Activated CD8-positive, alpha-beta memory T cell treated with anti-CD3 and anti-CD28 coated beads, Interleukin-2, amount 50 U/mL, for 48 hours (primary cell): ENCODE results near the gene ZNF264.
"Not testable (repeated sequence)": the region's sequence is repeated elsewhere in the genome, so short reads cannot be mapped to it uniquely, and the experiment has no call there.

Source experiments
- DNase-seq: peaks from one replicate; pipeline ENCODE4 v3.0.0-alpha.2; 2020

Gene ZNF264

GRCh38 chr19:57245959-57246358 lies 54.7 kb downstream of the ZNF264 start:
- DNase-seq = no peak

DNA sequence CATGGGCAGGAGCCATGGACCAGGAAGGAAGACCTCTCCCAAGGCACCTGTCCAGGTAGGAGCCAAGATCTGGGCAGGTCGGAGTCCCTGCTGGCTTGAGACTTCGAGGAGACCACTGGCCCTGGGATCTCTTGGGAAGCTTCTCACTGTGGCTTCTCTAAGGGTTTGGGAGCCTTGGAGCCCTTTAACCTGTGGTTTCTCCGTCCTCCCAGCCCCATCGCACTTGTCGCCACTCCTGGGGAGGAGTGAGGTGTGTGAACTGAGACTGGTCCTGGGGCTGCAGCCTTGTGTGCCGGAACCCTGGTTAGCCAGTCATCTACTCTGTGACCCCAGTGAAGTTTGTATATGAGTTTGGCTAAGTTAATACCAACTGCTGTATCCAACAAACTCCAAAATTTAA lies 57.3 kb downstream of the ZNF264 start:
- DNase-seq = peak; percentile 10

- DNase-seq = no peak
Measured at GRCh38 chr19:57249329-57249728, 58.0 kb downstream of the ZNF264 start.

GRCh38 chr19:57253767-57254166 lies 62.5 kb downstream of the ZNF264 start:
- DNase-seq = not testable (repeated sequence)

- no peak for DNase-seq
Measured at GRCh38 chr19:57262044-57262443, 70.7 kb downstream of the ZNF264 start.

- DNase-seq = no peak
Measured at GRCh38 chr19:57263244-57263741, 72.0 kb downstream of the ZNF264 start.

- DNase-seq = no peak
Measured at GRCh38 chr19:57267291-57267690, 76.0 kb downstream of the ZNF264 start.

- no peak for DNase-seq
Measured at GRCh38 chr19:57269515-57270250, 78.4 kb downstream of the ZNF264 start.

DNA sequence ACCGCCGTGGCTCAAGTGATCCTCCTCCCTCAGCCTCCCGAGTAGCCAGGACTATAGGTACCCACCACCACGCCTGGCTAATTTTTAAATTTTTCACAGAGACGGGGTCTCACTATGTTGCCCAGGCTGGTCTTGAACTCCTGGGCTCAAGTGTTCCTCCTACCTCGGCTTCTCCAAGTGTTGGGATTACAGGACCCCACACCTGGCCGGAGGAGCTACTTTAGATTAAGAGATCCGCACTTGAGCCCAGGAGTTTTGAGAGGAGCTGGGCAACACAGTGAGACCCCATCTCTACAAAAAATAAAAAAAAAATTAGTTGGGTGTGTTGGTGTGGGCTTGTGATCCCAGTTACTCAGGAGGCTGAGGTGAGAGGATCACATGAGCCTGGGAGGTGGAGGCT lies 80.0 kb downstream of the ZNF264 start:
- DNase-seq = no peak
